ENCODE results near the gene CYTH2. TPM values are rescaled to one million over a fixed set of nuclear protein-coding genes. Genes with fewer than 3 reads are reported as not detected.

The CYTH2 gene
- total RNA-seq, 2 experiments from 2014 or later: 22.5 to 24.2 TPM

DNA sequence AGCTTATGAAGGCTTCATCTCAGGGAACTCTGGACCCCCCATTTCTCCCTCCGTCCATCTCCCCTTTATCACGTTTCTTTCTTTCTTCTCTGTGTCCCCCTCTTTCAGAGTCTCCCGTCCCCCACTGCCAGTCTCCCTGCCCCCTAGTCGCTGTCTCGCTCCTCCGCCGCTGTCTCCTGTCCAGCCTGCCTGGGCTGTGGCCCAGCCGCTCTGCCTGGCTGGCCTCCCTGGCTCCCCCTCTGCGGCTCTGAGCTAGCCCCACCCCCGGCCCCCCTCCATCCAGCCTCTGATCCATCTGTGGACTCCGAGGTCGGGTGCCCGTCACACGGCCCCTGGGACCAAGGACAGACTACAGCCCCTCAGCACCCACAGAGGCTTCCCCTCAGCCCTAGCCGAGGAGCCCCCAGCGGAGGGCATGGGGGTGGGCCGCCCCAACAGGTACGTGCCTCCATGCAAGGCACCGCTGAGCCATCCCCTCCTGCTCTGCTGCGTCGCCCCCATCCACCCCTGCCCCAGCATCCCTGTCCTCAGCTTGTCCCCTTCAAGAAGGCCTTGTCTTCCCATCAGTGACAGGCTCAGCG, 14.9 kb upstream of the CYTH2 start:
- no peak for ATAC-seq
- intact Hi-C loops (cut with DNase I, micrococcal nuclease): no loop called here
- peaks cover 36% of the 10 kb centered on the region for H3K36me3 Mint-ChIP-seq (ENCODE audit: low read depth)

DNA sequence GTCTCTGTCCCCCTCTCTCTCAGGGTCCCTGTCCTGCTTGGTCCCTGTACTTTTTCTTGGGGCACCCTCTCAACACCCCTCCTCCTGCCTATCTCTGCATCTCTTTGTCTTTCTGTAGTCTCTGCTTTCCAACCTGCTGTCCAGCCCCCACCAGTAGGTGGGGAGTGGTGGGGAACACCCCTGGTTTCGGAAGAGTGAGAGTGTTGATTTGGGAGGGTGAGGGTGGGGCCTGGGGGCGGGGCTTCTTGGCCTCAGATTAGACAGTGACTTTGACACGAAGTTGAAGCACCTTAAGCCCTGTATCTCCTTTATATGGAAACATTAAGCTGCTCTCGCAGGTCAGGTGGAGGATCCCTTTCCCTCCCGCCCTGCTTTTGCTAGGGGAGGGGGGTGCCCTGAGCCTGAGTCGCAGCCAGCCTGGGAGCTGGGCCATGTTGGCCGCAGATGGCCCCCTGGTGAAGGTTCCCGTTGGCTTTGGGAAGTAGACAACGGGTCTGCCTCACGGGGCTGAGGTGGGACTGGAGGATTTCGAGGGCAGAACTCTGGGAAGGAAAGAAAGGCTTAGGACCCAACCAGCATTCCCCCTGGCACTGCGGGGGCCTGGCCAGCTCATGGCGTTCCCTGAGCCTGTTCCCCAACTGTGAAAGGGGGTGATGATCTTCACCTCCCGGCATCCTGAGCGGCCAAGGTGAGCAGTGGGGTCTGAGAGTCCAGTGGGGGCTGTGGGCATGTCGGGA, 13.8 kb upstream of the CYTH2 start, which contains the start of gene KCNJ14:
KCNJ14 (plus strand) TSS at position 404 of the 737 bp plus-strand sequence. CDS start 6,151 bp downstream, outside the sequence.
- no peak for DNase-seq
- Mint-ChIP-seq H3K36me3 (ENCODE audit: low read depth) (peaks cover 32% of the 10 kb centered on the region), H3K4me1 (no peaks in the 10 kb centered on the region), H3K27me3 (no peaks in the 10 kb centered on the region), H3K4me3 (no peak within 1 kb of the TSS), H3K27ac (no peak within 1 kb of the TSS), H3K9me3 (ENCODE audit: low read depth) (no peaks in the 10 kb centered on the region)
- ATAC-seq: no peak
- ChIA-PET CTCF (no interaction called here), POLR2A (no interaction called here)
- intact Hi-C loops (cut with DNase I, micrococcal nuclease): no loop called here

More for the DNA sequence above, 14.9 kb upstream of the CYTH2 start:
- H3K4me3 Mint-ChIP-seq: no peak overlapping the region
- H3K4me1 Mint-ChIP-seq: no peaks in the 10 kb centered on the region
- DNase-seq: no peak
- no peaks in the 10 kb centered on the region for H3K27me3 Mint-ChIP-seq
- no peak overlapping the region for H3K27ac Mint-ChIP-seq
- ChIA-PET CTCF (no interaction called here), POLR2A (no interaction called here)
- no peaks in the 10 kb centered on the region for H3K9me3 Mint-ChIP-seq (ENCODE audit: low read depth)

DNA sequence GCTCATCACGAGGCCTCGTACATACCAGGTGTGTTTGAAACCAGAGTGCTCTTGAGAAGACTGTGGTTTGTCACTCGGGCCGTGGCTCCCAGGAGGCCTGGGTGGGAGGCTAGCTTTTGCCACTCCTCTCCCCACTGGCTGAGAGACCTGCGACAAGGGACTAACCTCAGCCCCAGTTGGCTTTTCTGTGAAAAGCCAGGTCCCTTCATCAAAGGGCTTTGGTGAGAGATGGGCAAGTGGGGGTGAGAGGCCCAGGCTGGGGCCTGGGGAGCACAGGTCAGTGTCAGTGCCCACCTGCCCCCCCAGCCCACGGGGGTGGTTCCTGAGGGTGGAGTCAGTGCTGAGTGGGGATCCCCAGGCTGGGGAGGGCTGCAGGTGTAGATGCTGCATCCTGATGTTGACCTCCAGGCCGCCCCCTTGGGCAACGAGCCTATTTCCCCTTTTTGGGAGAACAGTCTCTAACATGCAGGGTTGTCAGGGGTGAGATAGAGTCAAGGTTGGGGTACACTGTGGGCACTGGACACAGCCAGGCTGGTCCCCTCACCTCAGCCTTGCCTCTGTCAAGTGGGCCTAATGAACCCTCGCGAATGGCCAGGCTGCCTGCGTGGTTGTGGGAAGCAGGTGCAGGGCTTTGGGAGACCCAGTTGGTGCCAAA, 13.1 kb upstream of the CYTH2 start:
- Mint-ChIP-seq H3K36me3 (ENCODE audit: low read depth) (peaks cover 28% of the 10 kb centered on the region), H3K4me1 (no peaks in the 10 kb centered on the region), H3K9me3 (ENCODE audit: low read depth) (no peaks in the 10 kb centered on the region), H3K27me3 (no peaks in the 10 kb centered on the region), H3K27ac (no peak overlapping the region), H3K4me3 (no peak overlapping the region)
- intact Hi-C loops (cut with DNase I, micrococcal nuclease): no loop called here
- ChIA-PET POLR2A (no interaction called here), CTCF (no interaction called here)
- ATAC-seq: no peak
- no peak for DNase-seq

DNA sequence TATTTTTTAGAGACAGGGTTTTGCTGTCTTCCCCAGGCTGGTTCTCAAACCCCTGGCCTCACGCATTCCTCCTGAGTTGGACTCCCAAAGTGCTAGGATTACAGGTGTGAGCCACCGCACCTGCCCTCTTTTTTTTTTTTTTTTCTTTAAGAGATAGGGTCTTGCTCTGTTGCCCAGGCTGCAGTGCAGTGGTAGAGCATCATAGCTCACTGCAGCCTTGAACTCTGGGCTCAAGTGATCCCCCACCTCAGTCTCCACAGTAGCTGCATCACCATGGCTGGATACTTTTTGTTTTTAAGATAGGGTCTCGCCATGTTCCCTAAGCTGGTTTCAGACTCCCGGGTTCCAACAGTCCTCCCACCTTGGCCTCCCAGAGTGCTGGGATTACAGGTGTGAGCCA, 12.3 kb upstream of the CYTH2 start:
- ChIA-PET CTCF (interaction anchor here (0.5 kb wide), 1 partner anchor 67 kb away, joined by 4 read pairs; no protein-coding TSS in a partner anchor), POLR2A (interaction anchor here (1.1 kb wide), 1 partner anchor 11 kb away, joined by 3 read pairs; the partner anchor contains the start of gene GRWD1)
- H3K27ac Mint-ChIP-seq: no peak overlapping the region
- no peak for ATAC-seq
- no peak for DNase-seq
- no peaks in the 10 kb centered on the region for H3K27me3 Mint-ChIP-seq
- H3K4me1 Mint-ChIP-seq: no peaks in the 10 kb centered on the region
- intact Hi-C loops (cut with DNase I, micrococcal nuclease): no loop called here
- H3K9me3 Mint-ChIP-seq (ENCODE audit: low read depth): no peaks in the 10 kb centered on the region
- no peak overlapping the region for H3K4me3 Mint-ChIP-seq
- H3K36me3 Mint-ChIP-seq (ENCODE audit: low read depth): peaks cover 24% of the 10 kb centered on the region

DNA sequence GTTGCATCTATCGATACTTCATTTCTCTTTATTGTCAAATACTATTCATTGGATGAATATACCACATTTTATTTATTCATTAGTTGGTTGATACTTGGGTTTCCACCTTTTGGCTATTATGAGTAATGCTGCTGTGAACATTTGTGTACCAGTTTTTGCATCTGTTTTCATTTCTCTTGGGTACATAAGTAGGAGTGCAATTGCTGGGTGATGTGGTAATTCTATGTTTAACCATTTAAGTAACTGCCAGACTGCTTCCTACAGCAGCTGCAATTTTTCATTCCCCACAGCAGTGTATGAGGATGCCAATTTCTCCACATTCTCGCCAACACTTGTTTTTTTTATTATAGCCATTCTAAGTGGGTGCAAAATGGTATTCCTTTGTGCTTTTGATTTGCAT, 11.2 kb upstream of the CYTH2 start:
- Mint-ChIP-seq H3K36me3 (ENCODE audit: low read depth) (peaks cover 26% of the 10 kb centered on the region), H3K4me3 (no peak overlapping the region), H3K27me3 (no peaks in the 10 kb centered on the region), H3K9me3 (ENCODE audit: low read depth) (no peaks in the 10 kb centered on the region), H3K4me1 (no peaks in the 10 kb centered on the region), H3K27ac (no peak overlapping the region)
- DNase-seq (no peak), ATAC-seq (no peak)
- ChIA-PET POLR2A (no interaction called here), CTCF (no interaction called here)
- intact Hi-C loops (cut with DNase I, micrococcal nuclease): no loop called here

- Mint-ChIP-seq H3K4me1 (peaks cover 2% of the 10 kb centered on the region), H3K27ac (no peak overlapping the region), H3K4me3 (no peak overlapping the region), H3K36me3 (ENCODE audit: low read depth) (peaks cover 20% of the 10 kb centered on the region), H3K27me3 (no peaks in the 10 kb centered on the region), H3K9me3 (ENCODE audit: low read depth) (no peaks in the 10 kb centered on the region)
- intact Hi-C loops (cut with DNase I, micrococcal nuclease): no loop called here
- ATAC-seq: no peak
- ChIA-PET POLR2A (interaction anchor here (0.6 to 1.0 kb wide), 2 partner anchors 10 to 27 kb away, joined by 3 to 4 read pairs; no protein-coding TSS in a partner anchor), CTCF (no interaction called here)
- no peak for DNase-seq
Observed at GRCh38 chr19:48461651-48461981, 7.6 kb upstream of the CYTH2 start.

DNA sequence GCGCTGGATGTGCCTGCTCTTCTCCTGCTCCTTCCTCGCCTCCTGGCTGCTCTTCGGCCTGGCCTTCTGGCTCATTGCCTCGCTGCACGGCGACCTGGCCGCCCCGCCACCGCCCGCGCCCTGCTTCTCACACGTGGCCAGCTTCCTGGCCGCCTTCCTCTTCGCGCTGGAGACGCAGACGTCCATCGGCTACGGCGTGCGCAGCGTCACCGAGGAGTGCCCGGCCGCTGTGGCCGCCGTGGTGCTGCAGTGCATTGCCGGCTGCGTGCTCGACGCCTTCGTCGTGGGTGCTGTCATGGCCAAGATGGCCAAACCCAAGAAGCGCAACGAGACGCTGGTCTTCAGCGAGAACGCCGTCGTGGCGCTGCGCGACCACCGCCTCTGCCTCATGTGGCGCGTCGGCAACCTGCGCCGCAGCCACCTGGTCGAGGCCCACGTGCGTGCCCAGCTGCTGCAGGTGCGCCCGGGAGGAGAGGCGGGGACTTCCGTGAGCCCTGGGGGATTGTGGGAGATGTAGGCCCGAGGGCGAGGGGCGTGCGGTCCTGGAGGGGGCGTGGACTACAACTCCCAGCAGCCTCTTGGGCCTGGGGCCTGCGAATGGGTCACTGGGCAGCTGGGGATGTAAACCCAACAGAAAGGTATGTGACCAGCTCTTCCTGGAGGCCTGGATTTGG, 7.0 kb upstream of the CYTH2 start:
- CTCF ChIA-PET: interaction anchor here (0.7 to 1.2 kb wide), 2 partner anchors 13 to 148 kb away, joined by 3 to 6 read pairs; no protein-coding TSS in a partner anchor
- DNase-seq: peak; percentile 43
- Mint-ChIP-seq H3K27ac (no peak overlapping the region), H3K4me1 (peaks cover 2% of the 10 kb centered on the region), H3K27me3 (no peaks in the 10 kb centered on the region), H3K9me3 (ENCODE audit: low read depth) (no peaks in the 10 kb centered on the region), H3K36me3 (ENCODE audit: low read depth) (peaks cover 17% of the 10 kb centered on the region), H3K4me3 (no peak overlapping the region)
- ATAC-seq: peak; percentile 60
- intact Hi-C loops (cut with DNase I, micrococcal nuclease): no loop called here
- POLR2A ChIA-PET: interaction anchor here (0.6 kb wide), 1 partner anchor 10 kb away, joined by 4 read pairs; no protein-coding TSS in a partner anchor

DNA sequence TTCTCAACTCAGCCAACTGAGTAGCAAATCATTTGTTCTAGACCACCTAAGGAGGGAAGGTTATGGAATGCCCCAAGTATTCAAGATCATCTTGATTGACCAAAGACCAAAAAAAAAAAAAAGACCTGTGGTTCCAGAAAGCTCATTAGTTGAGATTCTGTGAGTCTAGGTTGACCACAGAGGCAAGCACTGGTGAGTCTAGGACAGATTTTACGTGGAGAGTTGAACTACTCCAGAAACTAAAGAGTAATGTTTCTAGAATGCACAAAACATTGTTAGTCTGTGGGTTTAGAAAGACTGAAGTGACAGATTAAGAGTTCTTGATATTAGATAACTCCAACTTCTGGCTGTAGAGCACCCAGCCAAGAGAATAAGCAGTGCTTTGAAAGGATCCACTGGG, 4.0 kb upstream of the CYTH2 start:
- Mint-ChIP-seq H3K9me3 (ENCODE audit: low read depth) (no peaks in the 10 kb centered on the region), H3K27ac (no peak overlapping the region), H3K4me1 (peaks cover 17% of the 10 kb centered on the region), H3K4me3 (no peak overlapping the region), H3K36me3 (ENCODE audit: low read depth) (peaks cover 10% of the 10 kb centered on the region), H3K27me3 (no peaks in the 10 kb centered on the region)
- intact Hi-C loops (cut with DNase I, micrococcal nuclease): loop anchor here in 1 of 2 experiments (5.0 kb wide), 1 partner anchor 143 kb away; a partner anchor contains a TSS
- DNase-seq: no peak
- no peak for ATAC-seq
- POLR2A ChIA-PET: no interaction called here
- CTCF ChIA-PET: no interaction called here

DNA sequence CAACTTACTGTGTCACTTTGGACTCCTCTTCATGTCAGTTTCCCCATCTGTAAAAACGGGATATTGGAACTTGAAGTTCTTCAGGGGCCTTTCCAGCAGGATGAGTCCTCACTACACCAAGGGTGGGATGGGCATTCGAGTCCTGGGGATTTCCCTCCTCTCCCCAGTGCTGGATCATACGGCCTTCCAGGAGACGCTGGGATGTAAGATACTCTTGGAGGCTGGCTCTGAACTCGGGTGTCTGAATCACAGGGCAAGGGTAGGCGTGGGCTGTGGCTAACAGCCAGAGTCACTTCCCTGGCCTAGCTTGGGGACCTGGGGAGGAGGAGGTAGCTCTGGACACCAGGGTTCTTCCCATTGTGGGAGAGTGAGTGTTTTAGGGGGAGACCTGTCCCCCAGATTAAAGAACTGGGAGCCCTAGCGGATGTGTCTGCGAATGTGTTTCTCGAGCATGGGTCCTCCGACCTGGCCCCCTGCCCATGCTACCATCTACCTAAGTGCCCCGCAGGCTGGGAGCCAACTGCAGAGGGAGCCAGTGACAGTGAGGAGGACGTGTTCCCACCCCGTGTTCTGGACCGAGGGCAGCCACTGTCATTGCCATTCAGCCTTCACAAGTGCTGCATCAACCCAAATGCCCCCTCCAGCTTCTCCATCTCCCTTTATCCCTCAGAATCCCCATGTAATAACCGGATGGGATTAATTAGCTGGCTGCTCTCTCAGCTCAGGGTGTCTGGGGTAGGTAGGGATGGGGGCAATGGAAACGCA, 2.4 kb upstream of the CYTH2 start:
- Mint-ChIP-seq H3K9me3 (ENCODE audit: low read depth) (no peaks in the 10 kb centered on the region), H3K4me1 (peaks cover 23% of the 10 kb centered on the region), H3K36me3 (ENCODE audit: low read depth) (peaks cover 10% of the 10 kb centered on the region), H3K27me3 (no peaks in the 10 kb centered on the region), H3K27ac (no peak overlapping the region), H3K4me3 (no peak overlapping the region)
- DNase-seq (no peak), ATAC-seq (no peak)
- intact Hi-C loops (cut with DNase I, micrococcal nuclease): loop anchor here in 1 of 2 experiments (5.0 kb wide), 1 partner anchor 144 kb away; a partner anchor contains a TSS
- ChIA-PET CTCF (interaction anchor here (1.0 to 1.9 kb wide), 2 partner anchors 15 to 23 kb away, joined by 3 to 11 read pairs; no protein-coding TSS in a partner anchor), POLR2A (no interaction called here)

DNA sequence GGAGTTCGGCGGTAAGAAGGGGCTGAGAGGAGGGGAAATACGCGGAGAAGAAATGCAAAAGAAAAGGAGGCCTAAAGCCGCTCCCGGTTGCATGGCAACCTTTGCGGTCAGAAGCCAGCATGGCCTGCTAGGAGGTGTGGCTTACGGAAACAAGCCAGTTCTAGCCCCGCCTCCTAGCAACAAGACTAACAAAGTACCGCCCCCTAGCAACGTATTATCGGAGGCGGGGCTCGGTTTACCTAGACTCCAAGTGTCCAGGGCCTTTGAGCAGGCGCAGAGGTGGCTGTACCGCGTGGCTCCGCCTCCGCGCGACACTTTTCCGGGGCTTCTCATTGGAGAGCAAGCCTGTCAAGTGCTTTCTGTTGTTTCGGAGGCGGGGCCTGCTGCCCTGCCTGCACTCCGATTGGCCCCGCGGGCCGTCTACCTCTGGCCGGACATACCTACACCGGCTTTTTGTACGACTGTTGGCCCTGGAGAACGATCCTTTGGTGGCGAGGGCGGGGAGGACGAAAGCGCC, 339 bp upstream of the CYTH2 start:
- DNase-seq: peak; percentile 99
- intact Hi-C loops (cut with DNase I, micrococcal nuclease): loop anchor here (1.0 to 5.0 kb wide), 21 partner anchors 11 to 659 kb away; partner anchors contain the start of genes GRWD1 (in 2 of the 2), SYNGR4 (in 2 of the 2), FTL (in 1 of the 2) and KDELR1 (in 1 of the 2)
- ATAC-seq: peak; percentile 93
- Mint-ChIP-seq H3K9me3 (ENCODE audit: low read depth) (no peaks in the 10 kb centered on the region), H3K27ac (peak overlapping the region; percentile 85), H3K27me3 (no peaks in the 10 kb centered on the region), H3K4me3 (peak overlapping the region; percentile 86), H3K4me1 (peaks cover 23% of the 10 kb centered on the region), H3K36me3 (ENCODE audit: low read depth) (peaks cover 9% of the 10 kb centered on the region)
- ChIA-PET POLR2A (no interaction called here), CTCF (interaction anchor here (1.9 kb wide), 1 partner anchor 21 kb away, joined by 11 read pairs; no protein-coding TSS in a partner anchor)
